HG03095 (cell line): ENCODE data around the gene CSNK1D.

ENCODE experiments used
- ATAC-seq: cut with Tn5 transposase; IDR thresholded peaks from one replicate; pipeline ENCODE4 v1.9.1; 2021; ENCODE audit warnings: moderate library complexity; ENCODE audit not compliant: unreplicated experiment

CSNK1D gene

GRCh38 chr17:82296511-82297279 is 23.2 kb upstream of the CSNK1D start:
- ATAC-seq, result no peak

- no peak for ATAC-seq
These were observed 21.9 kb upstream of the CSNK1D start for GRCh38 chr17:82295472-82295814.

- ATAC-seq, result no peak
These were observed 20.7 kb upstream of the CSNK1D start for GRCh38 chr17:82294064-82294773.

- ATAC-seq, result peak; percentile 88
These were observed 19.0 kb upstream of the CSNK1D start for GRCh38 chr17:82292251-82293154.

GRCh38 chr17:82291582-82292250 is 18.2 kb upstream of the CSNK1D start:
- no peak for ATAC-seq

- no peak for ATAC-seq
These were observed 14.6 kb upstream of the CSNK1D start for GRCh38 chr17:82287868-82288801.

GRCh38 chr17:82287013-82287867 is 13.7 kb upstream of the CSNK1D start:
- ATAC-seq, result no peak

- ATAC-seq, result no peak
These were observed 11.6 kb upstream of the CSNK1D start for GRCh38 chr17:82285141-82285540.

- ATAC-seq, result no peak
These were observed 9.8 kb upstream of the CSNK1D start for GRCh38 chr17:82283208-82283749.

- ATAC-seq, result no peak
These were observed 9.0 kb upstream of the CSNK1D start for GRCh38 chr17:82282239-82283207.

- ATAC-seq, result no peak
These were observed 8.2 kb upstream of the CSNK1D start for GRCh38 chr17:82281502-82282238.

- ATAC-seq, result no peak
These were observed 7.6 kb upstream of the CSNK1D start for GRCh38 chr17:82281076-82281475.

- no peak for ATAC-seq
These were observed 7.0 kb upstream of the CSNK1D start for GRCh38 chr17:82280537-82280936.

- ATAC-seq, result no peak
These were observed 5.4 kb upstream of the CSNK1D start for GRCh38 chr17:82278786-82279391.

GRCh38 chr17:82278308-82278707 is 4.8 kb upstream of the CSNK1D start:
- no peak for ATAC-seq

- no peak for ATAC-seq
These were observed 4.4 kb upstream of the CSNK1D start for GRCh38 chr17:82277851-82278250.
